Measurements from ENCODE around the gene TRMT44.
"Not testable (repeated sequence)": the region's sequence is repeated elsewhere in the genome, so short reads cannot be mapped to it uniquely, and the experiment has no call there.

TRMT44 gene

DNA sequence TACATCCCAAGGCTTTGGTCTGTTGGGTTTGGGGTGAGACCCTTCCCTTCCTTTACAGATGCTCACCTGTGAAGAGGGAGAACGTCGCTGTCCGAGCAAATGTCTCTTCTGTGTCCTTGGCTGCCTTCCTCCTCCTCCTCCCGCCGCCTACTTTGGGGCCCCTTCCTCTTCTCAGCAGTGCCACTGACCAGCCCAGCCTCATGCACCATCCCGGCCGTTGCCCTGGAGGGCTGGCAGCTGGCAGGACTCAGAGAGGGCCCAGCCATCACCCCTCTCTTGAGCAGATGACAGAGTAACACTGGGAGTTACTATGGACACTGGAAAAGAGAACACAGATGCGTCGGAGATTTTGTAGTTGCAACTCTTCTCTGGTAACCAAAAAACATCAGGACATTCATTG lies 68.2 kb downstream of the TRMT44 start:
- H3K4me3 ChIP-seq (ENCODE audit: low read depth, low read length): no peak overlapping the region
- TF ChIP-seq, protein P1, sequence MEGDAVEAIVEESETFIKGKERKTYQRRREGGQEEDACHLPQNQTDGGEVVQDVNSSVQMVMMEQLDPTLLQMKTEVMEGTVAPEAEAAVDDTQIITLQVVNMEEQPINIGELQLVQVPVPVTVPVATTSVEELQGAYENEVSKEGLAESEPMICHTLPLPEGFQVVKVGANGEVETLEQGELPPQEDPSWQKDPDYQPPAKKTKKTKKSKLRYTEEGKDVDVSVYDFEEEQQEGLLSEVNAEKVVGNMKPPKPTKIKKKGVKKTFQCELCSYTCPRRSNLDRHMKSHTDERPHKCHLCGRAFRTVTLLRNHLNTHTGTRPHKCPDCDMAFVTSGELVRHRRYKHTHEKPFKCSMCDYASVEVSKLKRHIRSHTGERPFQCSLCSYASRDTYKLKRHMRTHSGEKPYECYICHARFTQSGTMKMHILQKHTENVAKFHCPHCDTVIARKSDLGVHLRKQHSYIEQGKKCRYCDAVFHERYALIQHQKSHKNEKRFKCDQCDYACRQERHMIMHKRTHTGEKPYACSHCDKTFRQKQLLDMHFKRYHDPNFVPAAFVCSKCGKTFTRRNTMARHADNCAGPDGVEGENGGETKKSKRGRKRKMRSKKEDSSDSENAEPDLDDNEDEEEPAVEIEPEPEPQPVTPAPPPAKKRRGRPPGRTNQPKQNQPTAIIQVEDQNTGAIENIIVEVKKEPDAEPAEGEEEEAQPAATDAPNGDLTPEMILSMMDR (IDR thresholded peaks at IDR 0.05; ENCODE audit: low read depth, low read length): no peak

DNA sequence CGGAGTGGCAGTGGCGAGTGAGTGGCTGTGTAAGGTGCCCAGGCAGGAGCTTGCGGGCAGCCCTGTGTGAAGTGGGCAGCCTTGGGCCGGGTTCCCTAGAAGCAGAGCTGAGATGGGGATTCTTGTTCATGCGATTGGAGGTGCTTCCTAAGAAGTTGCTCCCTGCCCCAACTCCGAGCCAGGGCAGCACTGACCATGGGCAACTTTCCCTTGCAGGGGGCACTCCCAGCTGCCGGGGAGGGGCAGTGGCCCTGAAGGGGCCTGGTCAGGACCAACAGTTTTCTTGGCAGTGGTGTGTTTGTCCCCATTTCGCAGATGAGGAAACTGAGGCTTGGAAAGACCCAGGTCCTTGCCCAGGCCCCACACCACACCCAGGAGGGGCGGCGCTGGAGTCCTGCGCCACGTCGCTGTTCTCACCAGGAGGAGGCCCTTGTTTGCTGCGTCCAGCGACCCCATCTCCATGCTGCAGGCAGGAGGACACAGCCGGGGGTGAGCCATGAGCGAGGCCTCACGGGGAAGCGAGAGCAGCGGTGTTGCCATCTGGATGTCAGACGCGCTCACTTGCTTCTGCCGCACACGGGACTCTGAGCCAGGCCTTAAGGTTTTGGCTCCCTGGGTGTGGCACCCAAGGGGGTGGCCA lies 68.9 kb downstream of the TRMT44 start:
- no peak overlapping the region for H3K4me3 ChIP-seq (ENCODE audit: low read depth, low read length)
- TF ChIP-seq, protein P1 (IDR thresholded peaks at IDR 0.05; ENCODE audit: low read depth, low read length): no peak

DNA sequence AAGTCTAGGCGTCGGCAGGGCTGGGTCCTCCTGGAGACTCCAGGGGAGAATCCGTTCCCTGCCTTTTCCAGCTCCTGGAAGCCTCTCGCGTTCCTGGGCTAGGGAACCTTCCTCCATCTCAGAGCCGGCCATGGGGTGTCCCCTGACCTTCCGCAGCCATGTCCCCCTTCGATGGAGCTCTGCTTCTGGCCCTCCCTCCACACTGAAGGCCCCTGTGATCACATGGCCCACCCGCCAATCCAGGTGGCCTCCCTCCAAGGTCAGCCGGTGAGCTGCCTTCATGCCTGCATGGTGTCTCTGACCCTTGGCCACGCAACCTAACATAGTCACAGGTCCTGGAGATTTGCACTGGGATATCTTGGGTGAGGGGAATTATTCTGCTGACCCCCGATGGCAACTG lies 69.6 kb downstream of the TRMT44 start:
- no peak overlapping the region for H3K4me3 ChIP-seq (ENCODE audit: low read depth, low read length)
- TF ChIP-seq, protein P1 (IDR thresholded peaks at IDR 0.05; ENCODE audit: low read depth, low read length): no peak

DNA sequence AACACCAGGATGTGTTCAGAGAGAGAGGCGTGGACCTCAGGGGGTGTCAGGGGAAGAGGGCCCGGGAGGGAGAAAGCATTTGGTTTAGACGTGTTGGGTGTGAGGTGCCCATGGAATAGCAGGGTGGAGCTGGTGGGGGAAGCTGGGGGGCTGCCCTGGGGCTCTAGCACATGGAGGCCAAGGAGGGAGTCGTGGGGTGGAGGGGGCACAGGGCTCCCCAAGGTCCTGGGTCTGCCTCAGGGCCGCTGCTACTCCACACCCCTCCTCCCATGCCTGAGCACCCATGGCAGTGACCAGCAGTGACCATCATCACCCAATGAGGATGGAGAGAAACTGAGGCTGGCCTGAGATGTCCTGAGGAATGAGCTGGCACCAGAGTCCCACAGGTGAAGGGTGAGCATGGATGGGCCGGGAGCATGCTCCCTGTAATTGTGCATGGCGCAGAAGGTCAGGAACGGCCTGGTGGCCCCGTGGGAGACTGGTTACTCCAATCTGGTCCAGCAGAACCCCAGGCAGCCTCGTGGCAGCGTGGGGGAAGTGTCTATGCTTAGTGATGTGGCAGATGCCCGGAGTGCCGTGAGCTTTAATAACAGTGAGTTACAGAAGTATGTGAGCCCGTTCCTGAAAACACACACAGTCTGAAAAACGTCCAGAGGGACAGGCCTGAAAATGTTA lies 70.2 kb downstream of the TRMT44 start:
- TF ChIP-seq, protein P1 (IDR thresholded peaks at IDR 0.05; ENCODE audit: low read depth, low read length): no peak
- H3K4me3 ChIP-seq (ENCODE audit: low read depth, low read length): no peak overlapping the region

DNA sequence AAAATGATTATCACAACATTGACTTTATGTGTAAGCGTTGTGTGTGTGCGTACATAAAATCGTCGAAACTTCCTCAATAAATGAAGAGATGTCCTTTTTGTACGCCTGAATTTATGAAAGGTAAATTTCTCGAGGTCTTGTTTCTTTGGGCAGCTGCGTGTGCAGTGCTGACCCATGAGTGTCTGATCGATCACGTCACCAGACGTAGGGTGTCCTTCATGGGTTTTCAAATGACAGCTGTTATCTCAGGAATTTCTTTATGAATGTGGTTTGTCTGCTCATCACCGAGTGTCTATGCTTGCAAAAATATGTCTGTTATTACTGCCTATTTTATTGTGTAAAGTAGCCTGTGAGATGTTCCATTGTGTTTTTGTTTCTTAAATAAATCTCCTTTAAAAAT lies 71.9 kb downstream of the TRMT44 start:
- no peak overlapping the region for H3K4me3 ChIP-seq (ENCODE audit: low read depth, low read length)
- TF ChIP-seq, protein P1 (IDR thresholded peaks at IDR 0.05; ENCODE audit: low read depth, low read length): no peak

DNA sequence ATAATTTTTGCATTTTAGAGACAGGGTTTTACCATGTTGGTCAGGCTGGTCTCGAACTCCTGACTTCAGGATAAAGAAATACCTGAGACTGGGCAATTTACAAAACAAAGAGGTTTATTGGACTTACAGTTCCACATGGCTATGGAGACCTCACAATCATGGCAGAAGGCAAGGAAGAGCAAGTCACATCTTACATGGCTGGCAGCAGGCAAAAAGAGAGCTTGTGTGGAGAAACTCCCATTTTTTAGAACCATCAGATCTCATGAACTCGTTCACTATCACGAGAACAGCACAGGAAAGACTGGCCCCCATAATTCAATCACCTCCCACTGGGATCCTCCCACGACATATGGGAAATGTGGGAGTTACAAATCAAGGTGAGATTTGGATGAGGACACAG lies 72.5 kb downstream of the TRMT44 start:
- not testable (repeated sequence) for H3K4me3 ChIP-seq (ENCODE audit: low read depth, low read length)

DNA sequence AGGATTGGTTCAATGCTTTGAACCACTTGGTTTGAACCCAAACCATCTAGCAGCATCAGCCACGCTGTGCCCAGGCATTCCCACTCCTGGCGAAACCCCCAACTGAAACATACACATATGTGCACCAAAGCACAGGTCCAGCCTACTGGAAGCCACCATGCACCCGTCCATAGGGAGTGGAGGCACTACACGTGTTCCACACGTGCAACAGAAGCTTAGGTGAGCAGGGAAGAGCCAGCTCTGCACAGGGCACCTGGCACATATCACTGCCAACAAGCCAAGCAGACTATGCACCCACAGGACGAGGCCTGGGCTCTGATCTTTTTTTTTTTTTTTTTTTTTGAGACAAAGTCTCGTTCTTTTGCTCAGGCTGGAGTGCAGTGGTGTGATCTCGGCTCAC lies 73.4 kb downstream of the TRMT44 start:
- no peak overlapping the region for H3K4me3 ChIP-seq (ENCODE audit: low read depth, low read length)
- TF ChIP-seq, protein P1 (IDR thresholded peaks at IDR 0.05; ENCODE audit: low read depth, low read length): no peak

All from WI38 (cell line).